Uterus (tissue), 4 donors: ENCODE data around the gene MCUR1. TPM values are rescaled to one million over a fixed set of nuclear protein-coding genes. Genes with fewer than 3 reads are reported as not detected.
"Not testable (repeated sequence)": the region's sequence is repeated elsewhere in the genome, so short reads cannot be mapped to it uniquely, and the experiment has no call there.

Source experiments
- DNase-seq, 2 donors: peaks; one replicate each; pipeline ENCODE4 v3.0.0-alpha.2; 2019 to 2020
- H3K27ac ChIP-seq, 2 donors: fragments of 200-600 bp; sonication (generic); 1 replicate in 1 of 2; 2 replicates in 1 of 2; pipeline ENCODE4 v1.5.1; 2016 to 2018
- H3K27me3 ChIP-seq, 2 donors: fragments of 200-600 bp; sonication (generic); one replicate each; pipeline ENCODE4 v1.5.1; 2018 to 2019; ENCODE audit warnings: control low read depth in 1 of 2
- H3K36me3 ChIP-seq, 2 donors: fragments of 200-600 bp; sonication (generic); one replicate each; pipeline ENCODE4 v1.5.1; 2019; ENCODE audit warnings: control low read depth in 1 of 2
- H3K4me1 ChIP-seq, 2 donors: fragments of 200-600 bp; sonication (generic); one replicate each; pipeline ENCODE4 v1.5.1; 2018 to 2019; ENCODE audit warnings: control low read depth in 1 of 2
- H3K4me3 ChIP-seq, 2 donors: fragments of 200-600 bp; sonication (generic); 1 replicate in 1 of 2; 2 replicates in 1 of 2; pipeline ENCODE4 v1.5.1; 2018 to 2019; ENCODE audit warnings: mild to moderate bottlenecking in 1 of 2
- H3K9me3 ChIP-seq, 2 donors: fragments of 200-600 bp; sonication (generic); one replicate each; pipeline ENCODE4 v1.5.1; 2019; ENCODE audit warnings: control low read depth in 1 of 2
- CTCF ChIP-seq, 4 experiments: fragments of 200-600 bp in 2 of 4; fragments of 450-650 bp in 2 of 4; sonication (generic) in 2 of 4; IDR thresholded peaks; one replicate each; pipeline ENCODE4 v1.5.1; 2016 to 2019; ENCODE audit warnings: antibody characterized with exemption in 4 of 4, mild to moderate bottlenecking in 2 of 4, moderate library complexity in 1 of 4
- POLR2A ChIP-seq, 2 donors: fragments of 450-650 bp; IDR thresholded peaks; one replicate each; pipeline ENCODE4 v1.6.1; 2016; ENCODE audit warnings: antibody characterized with exemption in 2 of 2, mild to moderate bottlenecking in 1 of 2, moderate library complexity in 1 of 2
- intact Hi-C: fragments of 100-400 bp; cut with DNase I; formaldehyde crosslinking; loops from one replicate; pipeline ENCODE4 v1.15.1; 2023; ENCODE audit warnings: low total_unique reads
- total RNA-seq, 4 donors: library from RNA; depleted of rRNA in 3 of 4; stranded (reverse); fragments of >200 nt in 3 of 4; gene quantifications; one replicate each; pipeline versions ENCODE4 v1.1.0 to v1.2.4, GENCODE V29; 2014 to 2023
- donor health status: DM: yes; HTN: yes; CAD: no.

The MCUR1 gene
- total RNA-seq, 4 donors from 2014 or later = 9.4 to 16.5 (median 13.3) TPM

- intact Hi-C loops = no loop called here
Measured at GRCh38 chr6:13854716-13855250, 40.4 kb upstream of the MCUR1 start.

GRCh38 chr6:13853871-13854270, 39.5 kb upstream of the MCUR1 start:
- H3K4me3 ChIP-seq = no peak overlapping the region
- intact Hi-C loops = no loop called here
- no peaks in the 10 kb centered on the region for H3K36me3 ChIP-seq
- no peaks in the 10 kb centered on the region for H3K9me3 ChIP-seq
- H3K27me3 ChIP-seq = peaks cover 0 to 13% of the 10 kb centered on the region in 2 donors
- no peak for TF ChIP-seq POLR2A (IDR thresholded peaks at IDR 0.05)
- no peak for TF ChIP-seq CTCF (IDR thresholded peaks at IDR 0.05)
- DNase-seq = no peak
- H3K27ac ChIP-seq = no peak overlapping the region
- no peaks in the 10 kb centered on the region for H3K4me1 ChIP-seq

More at GRCh38 chr6:13854716-13855250, 40.4 kb upstream of the MCUR1 start:
- no peak for DNase-seq
- H3K27me3 ChIP-seq = peaks cover 3 to 22% of the 10 kb centered on the region in 2 donors
- no peaks in the 10 kb centered on the region for H3K9me3 ChIP-seq
- H3K36me3 ChIP-seq = no peaks in the 10 kb centered on the region
- H3K4me1 ChIP-seq = peaks cover 0 to 2% of the 10 kb centered on the region in 2 donors
- H3K27ac ChIP-seq = no peak overlapping the region
- no peak overlapping the region for H3K4me3 ChIP-seq
- TF ChIP-seq POLR2A (IDR thresholded peaks at IDR 0.05) (no peak), CTCF (IDR thresholded peaks at IDR 0.05) (no peak)

- intact Hi-C loops = no loop called here
- no peaks in the 10 kb centered on the region for H3K36me3 ChIP-seq
- no peak for DNase-seq
- no peak for TF ChIP-seq POLR2A (IDR thresholded peaks at IDR 0.05)
- no peak for TF ChIP-seq CTCF (IDR thresholded peaks at IDR 0.05)
- no peak overlapping the region for H3K27ac ChIP-seq
- H3K9me3 ChIP-seq = no peaks in the 10 kb centered on the region
- H3K27me3 ChIP-seq = no peaks in the 10 kb centered on the region
- H3K4me1 ChIP-seq = no peaks in the 10 kb centered on the region
- H3K4me3 ChIP-seq = no peak overlapping the region
Measured at GRCh38 chr6:13851803-13852202, 37.4 kb upstream of the MCUR1 start.

GRCh38 chr6:13851330-13851729, 37.0 kb upstream of the MCUR1 start:
- H3K4me1 ChIP-seq = no peaks in the 10 kb centered on the region
- intact Hi-C loops = no loop called here
- no peak for TF ChIP-seq CTCF (IDR thresholded peaks at IDR 0.05)

GRCh38 chr6:13850690-13851089, 36.3 kb upstream of the MCUR1 start:
- H3K36me3 ChIP-seq, H3K4me3 ChIP-seq, DNase-seq, H3K9me3 ChIP-seq, H3K27me3 ChIP-seq, H3K27ac ChIP-seq, H3K4me1 ChIP-seq, intact Hi-C loops: not testable (repeated sequence)

More at GRCh38 chr6:13851330-13851729, 37.0 kb upstream of the MCUR1 start:
- no peak for DNase-seq
- Histone ChIP-seq H3K36me3 (no peaks in the 10 kb centered on the region), H3K4me3 (no peak overlapping the region), H3K9me3 (no peaks in the 10 kb centered on the region), H3K27ac (no peak overlapping the region), H3K27me3 (no peaks in the 10 kb centered on the region)
